ENCODE measurements around the gene DNAJB5.

DNAJB5 gene

GRCh38 chr9:34999576-34999975 is 10.0 kb downstream of the DNAJB5 start:
- no peaks in the 10 kb centered on the region for H3K27me3 ChIP-seq (ENCODE audit: insufficient read depth, low read depth)
- H2AFZ ChIP-seq (ENCODE audit: low read depth): no peak overlapping the region
- H3K36me3 ChIP-seq (ENCODE audit: insufficient read depth): no peaks in the 10 kb centered on the region
- H3K79me2 ChIP-seq (ENCODE audit: insufficient read depth, low read depth): no peaks in the 10 kb centered on the region
- no peak overlapping the region for H3K4me2 ChIP-seq
- H3K27ac ChIP-seq: no peak overlapping the region
- no peaks in the 10 kb centered on the region for H3K4me1 ChIP-seq (ENCODE audit: low read depth, poor library complexity, severe bottlenecking)
- H3K9ac ChIP-seq: no peak overlapping the region
- no peak overlapping the region for H3K4me3 ChIP-seq (IDR thresholded peaks at IDR 0.05; ENCODE audit: insufficient read depth, low read depth, low read length)
- H4K20me1 ChIP-seq (ENCODE audit: insufficient read depth): no peaks in the 10 kb centered on the region
- TF ChIP-seq CTCF (conservative IDR thresholded peaks at IDR 0.05; ENCODE audit: low read depth, low read length): no peak

GRCh38 chr9:35000535-35001284 is 11.2 kb downstream of the DNAJB5 start:
- Histone ChIP-seq H3K27ac (no peak overlapping the region), H3K4me3 (IDR thresholded peaks at IDR 0.05; ENCODE audit: insufficient read depth, low read depth, low read length) (no peak overlapping the region)

GRCh38 chr9:35001285-35001677 is 11.7 kb downstream of the DNAJB5 start:
- no peaks in the 10 kb centered on the region for H3K27me3 ChIP-seq (ENCODE audit: insufficient read depth, low read depth)
- no peak overlapping the region for H3K4me2 ChIP-seq
- no peak overlapping the region for H3K4me3 ChIP-seq (IDR thresholded peaks at IDR 0.05; ENCODE audit: insufficient read depth, low read depth, low read length)
- H4K20me1 ChIP-seq (ENCODE audit: insufficient read depth): no peaks in the 10 kb centered on the region
- no peak for TF ChIP-seq CTCF (conservative IDR thresholded peaks at IDR 0.05; ENCODE audit: low read depth, low read length)
- H3K79me2 ChIP-seq (ENCODE audit: insufficient read depth, low read depth): no peaks in the 10 kb centered on the region
- H3K4me1 ChIP-seq (ENCODE audit: low read depth, poor library complexity, severe bottlenecking): no peaks in the 10 kb centered on the region
- no peak overlapping the region for H3K27ac ChIP-seq
- no peak overlapping the region for H2AFZ ChIP-seq (ENCODE audit: low read depth)
- no peak overlapping the region for H3K9ac ChIP-seq
- no peaks in the 10 kb centered on the region for H3K36me3 ChIP-seq (ENCODE audit: insufficient read depth)

More at GRCh38 chr9:35000535-35001284, 11.2 kb downstream of the DNAJB5 start:
- Histone ChIP-seq H3K4me2 (no peak overlapping the region), H3K9ac (no peak overlapping the region), H3K36me3 (ENCODE audit: insufficient read depth) (no peaks in the 10 kb centered on the region), H4K20me1 (ENCODE audit: insufficient read depth) (no peaks in the 10 kb centered on the region), H2AFZ (ENCODE audit: low read depth) (no peak overlapping the region), H3K4me1 (ENCODE audit: low read depth, poor library complexity, severe bottlenecking) (no peaks in the 10 kb centered on the region), H3K27me3 (ENCODE audit: insufficient read depth, low read depth) (no peaks in the 10 kb centered on the region), H3K79me2 (ENCODE audit: insufficient read depth, low read depth) (no peaks in the 10 kb centered on the region)
- TF ChIP-seq CTCF (conservative IDR thresholded peaks at IDR 0.05; ENCODE audit: low read depth, low read length): no peak

- Histone ChIP-seq H3K9ac (no peak overlapping the region), H3K4me1 (ENCODE audit: low read depth, poor library complexity, severe bottlenecking) (no peaks in the 10 kb centered on the region)
- no peak for TF ChIP-seq CTCF (conservative IDR thresholded peaks at IDR 0.05; ENCODE audit: low read depth, low read length)
Observed at GRCh38 chr9:35001803-35002502, 12.4 kb downstream of the DNAJB5 start.

More at GRCh38 chr9:35001803-35002502, 12.4 kb downstream of the DNAJB5 start:
- no peak overlapping the region for H3K27ac ChIP-seq
- H3K4me2 ChIP-seq: no peak overlapping the region
- no peaks in the 10 kb centered on the region for H4K20me1 ChIP-seq (ENCODE audit: insufficient read depth)
- H3K27me3 ChIP-seq (ENCODE audit: insufficient read depth, low read depth): no peaks in the 10 kb centered on the region
- no peaks in the 10 kb centered on the region for H3K36me3 ChIP-seq (ENCODE audit: insufficient read depth)
- H3K79me2 ChIP-seq (ENCODE audit: insufficient read depth, low read depth): no peaks in the 10 kb centered on the region
- H2AFZ ChIP-seq (ENCODE audit: low read depth): no peak overlapping the region
- no peak overlapping the region for H3K4me3 ChIP-seq (IDR thresholded peaks at IDR 0.05; ENCODE audit: insufficient read depth, low read depth, low read length)
